ENCODE data around the gene ITM2A.

ITM2A gene

DNA sequence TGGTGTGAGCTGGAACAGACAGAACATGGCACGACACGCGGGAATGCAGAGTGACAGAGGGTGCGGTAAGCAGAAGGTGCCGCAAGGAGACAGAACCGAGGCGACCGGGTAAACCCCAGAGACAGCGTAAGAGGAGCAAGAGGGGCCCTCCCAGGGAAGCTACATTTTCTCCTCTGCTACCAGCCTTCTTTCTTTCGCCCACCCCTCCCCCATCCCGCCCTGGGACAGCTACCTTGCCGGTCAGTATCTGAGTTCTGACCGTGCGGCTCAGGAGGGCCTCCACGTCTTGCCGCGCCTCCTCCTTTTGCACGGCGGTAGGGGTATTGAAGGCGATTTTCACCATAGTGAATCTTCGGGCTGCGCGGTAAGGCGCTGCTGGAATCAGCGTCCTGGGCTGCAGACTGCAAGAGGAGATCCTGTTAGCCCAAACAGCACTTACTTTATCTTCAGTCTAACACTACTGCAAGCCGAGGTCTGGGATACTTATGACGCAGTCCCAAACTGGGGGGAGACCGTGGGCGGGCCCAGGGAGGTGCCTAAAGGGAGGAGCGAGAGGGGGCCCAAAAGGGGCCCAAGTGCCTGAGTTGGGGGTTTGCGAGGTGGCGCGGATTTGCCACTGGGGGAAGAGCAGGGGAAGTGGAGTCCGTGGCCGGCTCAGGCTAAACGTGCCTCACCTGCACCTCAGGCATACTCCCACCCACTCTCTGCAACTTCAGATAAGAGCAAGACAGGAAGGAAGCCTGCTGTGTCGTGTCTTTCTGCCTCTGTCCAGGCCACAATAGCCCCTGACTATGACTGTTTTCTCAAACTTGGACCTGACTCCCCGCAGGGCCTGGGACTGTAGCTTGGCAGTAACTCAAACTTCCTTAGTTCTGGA, at the start of gene ITM2A:
Gene ITM2A (minus strand): TSS at position 462 of the 877 bp plus-strand sequence. CDS start 119 bp downstream, at position 343.
- DNase-seq (ENCODE audit: low spot score): peak; percentile 51

GRCh38 chrX:79415056-79415455, 47.9 kb upstream of the ITM2A start:
- no peak for DNase-seq (ENCODE audit: low spot score)

- DNase-seq (ENCODE audit: low spot score): no peak
These were observed 46.8 kb upstream of the ITM2A start for GRCh38 chrX:79413963-79414362.

DNA sequence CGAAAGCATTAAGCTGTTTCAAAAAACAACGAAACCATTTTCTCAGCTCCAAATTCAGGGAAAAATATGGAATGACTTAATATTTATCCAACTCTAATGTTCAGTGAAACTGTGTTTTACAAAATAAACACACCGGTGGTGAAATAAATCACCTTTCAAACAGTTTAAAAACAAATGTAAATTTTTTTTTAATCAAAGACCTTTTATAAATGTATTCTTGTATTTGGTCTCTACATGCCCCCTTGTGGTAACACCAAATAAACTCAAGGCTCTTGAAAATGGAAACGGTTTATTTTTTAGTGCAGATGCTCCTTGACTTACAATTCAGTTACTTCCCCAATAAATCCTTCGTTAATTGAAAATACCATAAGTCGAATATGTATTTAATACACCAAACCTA, 45.8 kb upstream of the ITM2A start:
- peak; percentile 29 for DNase-seq (ENCODE audit: low spot score)

DNA sequence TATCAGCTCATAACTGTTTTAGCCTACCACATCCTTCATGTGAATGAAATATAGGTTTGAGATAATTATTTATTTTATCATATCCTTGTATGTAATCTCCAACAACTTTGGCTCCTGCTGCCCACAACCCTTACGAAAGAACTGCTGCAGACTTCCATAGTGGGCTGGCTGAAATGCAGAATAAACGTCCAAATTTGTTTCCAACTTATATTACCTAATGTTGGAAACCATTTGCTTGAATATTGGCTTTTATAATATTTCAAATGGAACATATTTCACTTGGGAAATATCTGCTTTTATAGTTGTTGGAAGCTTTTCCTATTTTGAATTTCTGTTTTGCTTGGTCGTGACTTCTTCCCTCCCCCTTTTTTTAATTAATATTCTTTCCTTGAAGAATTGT, 45.0 kb upstream of the ITM2A start:
- no peak for DNase-seq (ENCODE audit: low spot score)

GRCh38 chrX:79409657-79410056, 42.5 kb upstream of the ITM2A start:
- no peak for DNase-seq (ENCODE audit: low spot score)

DNA sequence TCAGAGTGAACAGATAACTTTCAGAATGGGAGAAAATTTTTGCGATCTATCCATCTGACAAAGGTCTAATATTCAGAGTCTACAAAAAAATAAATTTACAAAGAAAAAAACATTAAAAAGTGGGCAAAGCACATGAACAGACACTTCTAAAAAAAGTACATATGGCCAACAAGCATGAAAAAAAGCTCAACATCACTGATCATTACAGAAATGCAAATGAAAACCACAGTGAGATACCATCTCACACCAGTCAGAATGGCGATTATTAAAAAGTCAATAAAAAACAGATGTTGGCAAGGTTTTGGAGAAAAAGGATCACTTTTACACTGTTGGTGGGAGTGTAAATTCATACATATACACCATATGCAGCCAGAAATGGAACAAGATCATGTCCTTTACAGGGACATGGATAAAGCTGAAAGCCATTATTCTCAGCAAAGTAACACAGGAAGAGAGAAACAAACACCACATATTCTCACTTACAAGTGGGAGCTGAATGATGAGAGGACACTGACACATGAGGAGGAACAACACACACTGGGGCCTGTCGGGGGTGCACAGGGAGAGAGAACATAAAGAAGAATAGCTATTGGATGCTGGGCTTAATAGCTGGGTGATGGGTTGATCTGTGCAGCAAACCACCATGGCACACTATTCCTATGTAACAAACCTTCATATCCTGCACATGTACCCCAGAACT, 41.6 kb upstream of the ITM2A start:
- no peak for DNase-seq (ENCODE audit: low spot score)

DNA sequence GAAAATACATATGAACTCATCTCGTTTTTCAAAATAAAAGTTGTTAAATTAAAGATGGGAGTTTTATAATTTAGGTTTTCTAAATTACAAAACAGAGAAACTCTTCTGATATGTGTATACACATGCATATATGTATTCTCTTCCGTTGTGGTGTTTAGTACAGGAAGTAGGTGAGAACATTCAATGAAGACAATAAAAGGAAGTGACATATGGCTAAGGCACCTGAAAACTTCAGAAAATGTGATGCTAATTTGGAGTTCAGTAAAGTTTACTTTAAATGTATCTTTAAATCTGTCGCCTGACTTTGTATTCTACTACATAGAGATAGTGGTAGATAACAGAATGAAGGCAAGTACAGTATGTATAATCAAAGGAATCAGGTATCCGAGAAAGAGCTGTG, 33.5 kb upstream of the ITM2A start:
- no peak for DNase-seq (ENCODE audit: low spot score)

GRCh38 chrX:79375340-79375739, 8.2 kb upstream of the ITM2A start:
- DNase-seq (ENCODE audit: low spot score): no peak

DNA sequence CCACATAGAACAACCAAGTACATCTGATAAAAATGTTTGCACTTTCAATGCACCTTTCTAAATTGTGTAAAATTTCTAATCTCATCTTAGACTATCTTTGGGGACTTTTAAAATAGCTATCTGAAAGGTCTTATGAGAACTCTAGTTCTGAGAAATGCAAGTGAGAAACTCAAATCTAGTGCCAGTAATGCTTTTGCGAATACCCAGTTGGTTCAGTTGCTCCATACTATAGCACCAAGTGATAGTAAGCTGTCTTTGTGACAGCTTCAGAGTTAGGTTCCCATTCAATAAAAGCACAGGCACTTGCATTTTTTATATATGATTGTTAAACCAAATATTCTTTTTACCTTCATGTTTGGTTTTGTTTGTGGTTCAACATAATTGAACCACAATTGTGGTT, 4.5 kb upstream of the ITM2A start:
- DNase-seq (ENCODE audit: low spot score): no peak

GRCh38 chrX:79371101-79371500, 4.0 kb upstream of the ITM2A start:
- DNase-seq (ENCODE audit: low spot score): no peak

GRCh38 chrX:79369871-79370270, 2.7 kb upstream of the ITM2A start:
- DNase-seq (ENCODE audit: low spot score): no peak

DNA sequence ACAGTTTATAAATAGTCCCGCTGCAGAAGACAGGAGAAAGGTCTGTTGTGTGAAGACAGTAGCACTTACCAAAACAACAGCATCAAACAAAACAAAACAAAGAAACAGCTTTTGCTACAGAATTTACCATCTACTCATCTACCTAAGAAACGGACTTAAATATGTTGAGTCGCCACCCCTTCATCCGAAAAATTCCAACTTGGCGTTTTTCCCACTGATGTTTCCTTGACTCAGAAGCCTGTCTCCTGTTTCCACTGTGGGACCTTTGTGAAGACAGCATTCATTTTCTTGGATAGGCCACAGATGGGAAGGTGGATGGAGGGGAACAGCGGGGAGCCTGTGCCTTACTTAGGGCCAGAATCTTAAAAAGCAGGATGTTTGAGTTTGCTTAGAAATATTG, 1.3 kb upstream of the ITM2A start:
- no peak for DNase-seq (ENCODE audit: low spot score)

- no peak for DNase-seq (ENCODE audit: low spot score)
These were observed 773 bp upstream of the ITM2A start for GRCh38 chrX:79367907-79368306.

GRCh38 chrX:79366556-79366872, 620 bp downstream of the ITM2A start:
- DNase-seq (ENCODE audit: low spot score): no peak

DNA sequence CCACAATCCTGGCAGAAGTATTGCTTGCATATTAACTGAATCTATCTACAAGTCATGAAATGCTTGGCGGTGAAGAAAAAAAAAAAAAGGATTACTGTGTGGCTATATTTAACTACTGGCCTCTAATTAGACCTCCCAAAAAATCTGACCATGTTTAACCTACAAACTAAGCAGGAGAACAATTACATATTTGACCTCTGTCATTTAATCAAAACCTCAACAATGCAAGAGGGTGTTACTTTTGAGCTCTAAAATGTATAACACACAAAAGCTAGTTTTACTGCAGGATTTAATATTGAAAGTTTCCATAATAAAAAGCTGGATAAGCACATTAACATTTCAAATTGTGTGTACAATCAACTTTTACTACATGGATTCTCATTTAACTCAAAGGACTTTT, 1.5 kb downstream of the ITM2A start:
- no peak for DNase-seq (ENCODE audit: low spot score)

- no peak for DNase-seq (ENCODE audit: low spot score)
These were observed 2.8 kb downstream of the ITM2A start for GRCh38 chrX:79364306-79364705.

DNA sequence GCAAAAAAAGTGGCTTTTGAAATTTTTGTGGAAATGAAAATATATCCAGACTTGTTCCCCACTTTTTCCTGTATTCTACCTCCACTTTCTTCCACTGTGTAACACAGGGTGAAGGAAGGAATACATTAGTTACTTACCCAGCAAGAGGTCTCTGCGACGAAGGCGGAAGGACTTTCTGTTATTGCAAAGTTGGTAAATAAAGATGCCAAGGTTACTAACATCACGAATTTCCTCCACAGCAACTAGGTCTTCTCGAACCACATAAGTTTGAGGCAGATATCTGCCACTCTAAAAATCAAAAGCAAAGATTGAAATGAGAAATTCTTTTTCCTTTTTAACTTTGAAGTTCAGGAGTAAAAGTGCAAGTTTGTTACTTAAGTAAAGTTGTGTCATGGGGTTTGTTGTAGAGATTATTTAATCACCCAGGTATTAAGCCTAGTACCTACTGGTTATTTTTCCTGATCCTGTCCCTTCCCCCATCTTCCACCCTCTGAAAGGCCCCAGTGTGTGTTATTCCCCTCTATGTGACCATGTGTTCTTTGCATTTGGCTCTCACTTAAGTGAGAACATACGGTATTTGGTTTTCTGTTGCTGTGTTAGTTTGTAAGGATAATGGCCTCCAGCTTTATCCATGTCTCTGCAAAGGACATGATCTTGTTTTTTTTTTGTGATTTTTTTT, 5.8 kb downstream of the ITM2A start:
- DNase-seq (ENCODE audit: low spot score): no peak

DNA sequence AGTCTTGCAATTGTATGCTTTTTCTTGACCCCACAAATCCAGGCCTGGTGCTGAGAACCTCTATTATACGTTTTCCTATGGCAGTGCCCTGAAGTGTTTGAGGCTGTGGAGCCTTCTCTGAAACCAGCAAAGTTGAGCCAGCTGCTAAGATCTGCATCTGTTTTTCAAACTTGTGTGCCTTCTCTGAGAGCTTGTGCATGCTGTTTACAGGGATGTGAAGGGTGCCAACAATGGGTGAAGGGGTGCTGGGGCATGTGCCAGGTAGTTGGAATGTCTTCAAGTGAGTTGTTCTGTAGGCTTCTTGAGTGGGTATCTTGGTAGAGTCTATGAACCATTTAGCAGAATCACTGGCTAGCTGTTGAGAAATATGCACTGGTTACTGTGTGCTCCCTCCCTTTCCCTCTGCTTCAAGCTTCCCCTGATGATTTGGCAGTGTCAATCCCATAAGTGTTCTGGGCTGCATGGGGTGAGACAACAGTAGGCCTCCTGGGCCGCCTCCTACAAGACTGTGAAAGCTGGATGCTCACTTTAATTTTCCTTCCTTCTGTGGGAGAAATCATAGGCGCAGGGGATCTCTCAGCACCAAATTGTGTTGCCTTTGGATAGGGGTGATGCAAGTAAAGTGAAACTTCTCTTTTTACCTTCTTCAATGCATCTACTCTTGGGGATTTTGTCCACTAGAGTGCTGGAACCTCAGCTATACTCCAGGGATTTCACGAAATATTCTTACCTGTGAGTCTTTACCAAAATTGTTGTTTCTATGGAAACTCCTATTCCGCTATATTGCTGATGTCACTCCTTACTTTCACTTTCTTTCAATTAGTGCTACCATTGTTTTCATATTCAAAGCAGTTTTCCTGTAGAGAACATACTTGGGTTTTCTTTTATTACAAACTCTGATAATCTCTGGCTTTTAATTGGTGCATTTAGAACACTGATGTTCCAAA, 30.0 kb downstream of the ITM2A start:
- no peak for DNase-seq (ENCODE audit: low spot score)

- no peak for DNase-seq (ENCODE audit: low spot score)
These were observed 37.1 kb downstream of the ITM2A start for GRCh38 chrX:79330022-79330421.

DNA sequence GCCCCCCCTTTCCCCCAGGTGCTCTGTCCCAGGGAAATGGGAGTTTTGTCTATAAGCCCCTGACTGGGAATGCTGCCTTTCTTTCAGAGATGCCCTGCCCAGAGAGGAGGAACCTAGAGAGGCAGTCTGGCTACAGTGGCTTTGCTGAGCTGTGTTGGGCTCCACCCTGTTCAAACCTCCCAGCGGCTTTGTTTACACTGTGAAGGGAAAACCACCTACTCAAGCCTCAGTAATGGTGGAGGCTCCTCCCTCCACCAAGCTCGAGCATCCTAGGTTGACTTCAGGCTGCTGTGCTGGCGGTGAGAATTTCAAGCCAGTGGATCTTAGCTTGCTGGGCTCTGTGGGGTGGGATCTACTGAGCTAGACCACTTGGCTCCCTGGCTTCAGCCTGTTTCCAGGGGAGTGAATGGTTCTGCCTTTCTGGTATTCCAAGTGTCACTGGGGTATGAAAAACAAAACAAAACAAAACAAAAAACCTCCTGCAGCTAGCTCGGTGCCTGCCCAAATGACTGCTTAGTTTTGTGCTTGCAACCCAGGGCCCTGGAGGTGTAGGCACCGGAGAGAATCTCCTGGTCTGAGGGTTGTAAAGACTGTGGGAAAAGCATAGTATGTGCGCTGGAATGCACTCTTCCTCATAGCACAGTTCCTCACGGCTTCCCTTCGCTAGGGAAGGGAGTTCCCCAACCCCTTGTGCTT, 41.7 kb downstream of the ITM2A start:
- DNase-seq (ENCODE audit: low spot score): peak; percentile 5
